Measurements from ENCODE around the gene SRGAP2. TPM values are rescaled to one million over a fixed set of nuclear protein-coding genes. Genes with fewer than 3 reads are reported as not detected.
"Not testable (repeated sequence)": the region's sequence is repeated elsewhere in the genome, so short reads cannot be mapped to it uniquely, and the experiment has no call there.

Gene SRGAP2
- total RNA-seq, 1 donor from 2014 or later, result 15.9 TPM

- DNase-seq, result peak; percentile 98
- intact Hi-C loops (cut with DNase I), result not testable (repeated sequence)
Measured at GRCh38 chr1:206202789-206203363, 465 bp upstream of the SRGAP2 start, which contains the start of gene FAM72A. Gene FAM72A (minus strand): TSS chr1:206202839. CDS start chr1:206202025, 814 bp downstream.

GRCh38 chr1:206204159-206204511, 794 bp downstream of the SRGAP2 start:
- ATAC-seq (ENCODE audit: poor library complexity); intact Hi-C loops (cut with DNase I): not testable (repeated sequence)
- peak; percentile 39 for DNase-seq

More at GRCh38 chr1:206202789-206203363, 465 bp upstream of the SRGAP2 start, which contains the start of gene FAM72A:
- peak; percentile 88 for ATAC-seq (ENCODE audit: poor library complexity)

GRCh38 chr1:206204871-206205270, 1.5 kb downstream of the SRGAP2 start:
- intact Hi-C loops (cut with DNase I); ATAC-seq (ENCODE audit: poor library complexity); DNase-seq: not testable (repeated sequence)

- ATAC-seq (ENCODE audit: poor library complexity); intact Hi-C loops (cut with DNase I); DNase-seq: not testable (repeated sequence)
Measured at GRCh38 chr1:206205569-206205968, 2.2 kb downstream of the SRGAP2 start.

GRCh38 chr1:206210802-206211201, 7.5 kb downstream of the SRGAP2 start:
- intact Hi-C loops (cut with DNase I), result not testable (repeated sequence)

GRCh38 chr1:206215600-206216392, 12.5 kb downstream of the SRGAP2 start:
- DNase-seq; ATAC-seq (ENCODE audit: poor library complexity); intact Hi-C loops (cut with DNase I): not testable (repeated sequence)

More at GRCh38 chr1:206210802-206211201, 7.5 kb downstream of the SRGAP2 start:
- DNase-seq; ATAC-seq (ENCODE audit: poor library complexity): not testable (repeated sequence)

GRCh38 chr1:206218285-206218684, 14.9 kb downstream of the SRGAP2 start:
- ATAC-seq (ENCODE audit: poor library complexity), result not testable (repeated sequence)

GRCh38 chr1:206218765-206219164, 15.4 kb downstream of the SRGAP2 start:
- intact Hi-C loops (cut with DNase I); DNase-seq: not testable (repeated sequence)
- ATAC-seq (ENCODE audit: poor library complexity), result peak; percentile 54

More at GRCh38 chr1:206218285-206218684, 14.9 kb downstream of the SRGAP2 start:
- DNase-seq; intact Hi-C loops (cut with DNase I): not testable (repeated sequence)

GRCh38 chr1:206219514-206220331, 16.4 kb downstream of the SRGAP2 start:
- DNase-seq; intact Hi-C loops (cut with DNase I): not testable (repeated sequence)
- peak; percentile 23 for ATAC-seq (ENCODE audit: poor library complexity)

- DNase-seq; intact Hi-C loops (cut with DNase I): not testable (repeated sequence)
- ATAC-seq (ENCODE audit: poor library complexity), result peak; percentile 76
Measured at GRCh38 chr1:206220332-206221000, 17.1 kb downstream of the SRGAP2 start.

- ATAC-seq (ENCODE audit: poor library complexity); intact Hi-C loops (cut with DNase I); DNase-seq: not testable (repeated sequence)
Measured at GRCh38 chr1:206221585-206221984, 18.2 kb downstream of the SRGAP2 start.

GRCh38 chr1:206224190-206224776, 20.9 kb downstream of the SRGAP2 start:
- ATAC-seq (ENCODE audit: poor library complexity); DNase-seq; intact Hi-C loops (cut with DNase I): not testable (repeated sequence)

GRCh38 chr1:206225386-206225785, 22.0 kb downstream of the SRGAP2 start:
- intact Hi-C loops (cut with DNase I); ATAC-seq (ENCODE audit: poor library complexity); DNase-seq: not testable (repeated sequence)

GRCh38 chr1:206226886-206227285, 23.5 kb downstream of the SRGAP2 start:
- ATAC-seq (ENCODE audit: poor library complexity); intact Hi-C loops (cut with DNase I); DNase-seq: not testable (repeated sequence)

- intact Hi-C loops (cut with DNase I); DNase-seq; ATAC-seq (ENCODE audit: poor library complexity): not testable (repeated sequence)
Measured at GRCh38 chr1:206229286-206229685, 25.9 kb downstream of the SRGAP2 start.

GRCh38 chr1:206231989-206232388, 28.6 kb downstream of the SRGAP2 start:
- intact Hi-C loops (cut with DNase I); ATAC-seq (ENCODE audit: poor library complexity): not testable (repeated sequence)

GRCh38 chr1:206232970-206233645, 29.8 kb downstream of the SRGAP2 start:
- peak; percentile 90 for ATAC-seq (ENCODE audit: poor library complexity)
- intact Hi-C loops (cut with DNase I); DNase-seq: not testable (repeated sequence)

More at GRCh38 chr1:206231989-206232388, 28.6 kb downstream of the SRGAP2 start:
- not testable (repeated sequence) for DNase-seq
